Measurements from ENCODE around the gene CCIN.
A peak's percentile ranks its signal among the peaks of the same experiment; 100 is the strongest.

The CCIN gene

GRCh38 chr9:36193023-36193422 lies 23.8 kb downstream of the CCIN start:
- DNase-seq = no peak

GRCh38 chr9:36194326-36195000 lies 25.3 kb downstream of the CCIN start:
- peak; percentile 40 for DNase-seq

GRCh38 chr9:36204906-36205547 lies 35.8 kb downstream of the CCIN start:
- DNase-seq = no peak

- DNase-seq = peak; percentile 76
These were observed 37.8 kb downstream of the CCIN start for GRCh38 chr9:36207016-36207415.

- DNase-seq = peak; percentile 60
These were observed 38.4 kb downstream of the CCIN start for GRCh38 chr9:36207546-36208012.

GRCh38 chr9:36208521-36209253 lies 39.5 kb downstream of the CCIN start:
- no peak for DNase-seq

- DNase-seq = no peak
These were observed 41.5 kb downstream of the CCIN start for GRCh38 chr9:36210722-36211121.

GRCh38 chr9:36211510-36211909 lies 42.3 kb downstream of the CCIN start:
- no peak for DNase-seq

- DNase-seq = no peak
These were observed 44.2 kb downstream of the CCIN start for GRCh38 chr9:36213387-36213786.

GRCh38 chr9:36213989-36214388 lies 44.8 kb downstream of the CCIN start:
- no peak for DNase-seq

- no peak for DNase-seq
These were observed 45.4 kb downstream of the CCIN start for GRCh38 chr9:36214571-36214970.

GRCh38 chr9:36217256-36217968 lies 48.2 kb downstream of the CCIN start:
- peak; percentile 28 for DNase-seq

GRCh38 chr9:36218011-36218410 lies 48.8 kb downstream of the CCIN start:
- DNase-seq = no peak

- DNase-seq = peak; percentile 87
These were observed 49.3 kb downstream of the CCIN start for GRCh38 chr9:36218411-36218901.

Measured in kidney glomerular epithelial cell (primary cell).